ENCODE measurements around the gene MESP2. TPM values are rescaled to one million over a fixed set of nuclear protein-coding genes. Genes with fewer than 3 reads are reported as not detected.

Gene MESP2, protein sequence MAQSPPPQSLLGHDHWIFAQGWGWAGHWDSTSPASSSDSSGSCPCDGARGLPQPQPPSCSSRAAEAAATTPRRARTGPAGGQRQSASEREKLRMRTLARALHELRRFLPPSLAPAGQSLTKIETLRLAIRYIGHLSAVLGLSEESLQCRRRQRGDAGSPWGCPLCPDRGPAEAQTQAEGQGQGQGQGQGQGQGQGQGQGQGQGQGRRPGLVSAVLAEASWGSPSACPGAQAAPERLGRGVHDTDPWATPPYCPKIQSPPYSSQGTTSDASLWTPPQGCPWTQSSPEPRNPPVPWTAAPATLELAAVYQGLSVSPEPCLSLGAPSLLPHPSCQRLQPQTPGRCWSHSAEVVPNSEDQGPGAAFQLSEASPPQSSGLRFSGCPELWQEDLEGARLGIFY
- 0.21 and 0.31 TPM in 2 replicates for polyA plus RNA-seq (2012; rRNA removed)
- polyA plus RNA-seq (2012; cell fraction: cytosol; rRNA removed), result 0.14 and 0.43 TPM in 2 replicates
- polyA plus RNA-seq (2012; cell fraction: nucleus; rRNA removed), result 0.19 and 0.32 TPM in 2 replicates

DNA sequence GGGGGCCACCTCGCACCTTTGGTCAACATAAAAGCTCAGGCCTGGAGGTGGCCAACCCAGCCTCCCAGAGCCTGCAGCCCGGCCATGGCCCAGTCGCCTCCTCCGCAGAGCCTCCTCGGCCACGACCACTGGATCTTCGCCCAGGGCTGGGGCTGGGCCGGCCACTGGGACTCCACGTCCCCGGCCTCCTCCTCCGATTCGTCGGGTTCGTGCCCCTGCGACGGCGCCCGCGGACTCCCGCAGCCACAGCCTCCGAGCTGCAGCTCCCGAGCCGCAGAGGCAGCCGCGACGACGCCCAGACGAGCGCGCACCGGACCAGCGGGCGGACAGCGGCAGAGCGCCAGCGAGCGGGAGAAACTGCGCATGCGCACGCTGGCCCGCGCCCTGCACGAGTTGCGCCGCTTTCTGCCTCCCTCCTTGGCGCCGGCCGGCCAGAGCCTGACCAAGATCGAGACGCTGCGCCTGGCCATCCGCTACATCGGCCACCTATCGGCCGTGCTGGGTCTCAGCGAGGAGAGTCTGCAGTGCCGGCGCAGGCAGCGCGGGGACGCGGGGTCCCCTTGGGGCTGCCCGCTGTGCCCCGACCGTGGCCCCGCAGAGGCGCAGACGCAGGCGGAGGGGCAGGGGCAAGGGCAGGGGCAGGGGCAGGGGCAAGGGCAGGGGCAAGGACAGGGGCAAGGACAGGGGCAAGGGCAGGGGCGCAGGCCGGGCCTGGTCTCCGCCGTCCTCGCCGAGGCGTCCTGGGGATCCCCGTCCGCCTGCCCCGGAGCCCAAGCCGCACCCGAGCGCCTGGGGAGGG, at the start of gene MESP2:
Gene MESP2 (plus strand): TSS at position 59 of the 799 bp plus-strand sequence. CDS start 26 bp downstream, at position 85.
- Histone ChIP-seq H3K9ac (no peak within 1 kb of the TSS), H4K20me1 (ENCODE audit: insufficient read depth) (no peaks in the 10 kb centered on the region), H3F3A (replicated peaks; ENCODE audit: insufficient read depth) (peaks cover 4% of the 10 kb centered on the region), H3K27ac (ENCODE audit: low read depth in 2 of 2, low read length in 1 of 2) (no peak within 1 kb of the TSS), H3K27me3 (ENCODE audit: insufficient read depth) (no peaks in the 10 kb centered on the region), H2AFZ (ENCODE audit: low read depth) (peak within 1 kb of the TSS; percentile 90), H3K36me3 (replicated peaks in 1 of 2; ENCODE audit: control insufficient read depth in 1 of 2, insufficient read depth in 2 of 2, low read length in 1 of 2) (no peaks in the 10 kb centered on the region), H3K9me2 (no peaks in the 10 kb centered on the region), H3K9me3 (no peaks in the 10 kb centered on the region), H3K4me1 (ENCODE audit: control insufficient read depth in 1 of 2, insufficient read depth in 2 of 2, low read depth in 1 of 2, low read length in 1 of 2) (peaks cover 0 to 6% of the 10 kb centered on the region in 2 experiments; a peak in 1 of 4 replicates), H3K4me2 (peak within 1 kb of the TSS; percentile 70; the same call in 1 of the 2 replicates), H3K79me2 (ENCODE audit: insufficient read depth) (no peaks in the 10 kb centered on the region), H3K4me3 (ENCODE audit: low read depth in 2 of 2, low read length in 1 of 2) (peak within 1 kb of the TSS; percentile 32 to 37; a peak in 3 of 4 replicates)
- WGBS (ENCODE audit: low lambda C conversion rate), result 66% methylated on average over 14 of the region's 82 CpGs
- POLR2A ChIA-PET, result no interaction called here
- DNase-seq, result peak; percentile 94
- TF ChIP-seq, protein P1, sequence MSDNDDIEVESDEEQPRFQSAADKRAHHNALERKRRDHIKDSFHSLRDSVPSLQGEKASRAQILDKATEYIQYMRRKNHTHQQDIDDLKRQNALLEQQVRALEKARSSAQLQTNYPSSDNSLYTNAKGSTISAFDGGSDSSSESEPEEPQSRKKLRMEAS (IDR thresholded peaks at IDR 0.05; ENCODE audit: low read depth), result peak; percentile 87
- TF ChIP-seq, protein P2, sequence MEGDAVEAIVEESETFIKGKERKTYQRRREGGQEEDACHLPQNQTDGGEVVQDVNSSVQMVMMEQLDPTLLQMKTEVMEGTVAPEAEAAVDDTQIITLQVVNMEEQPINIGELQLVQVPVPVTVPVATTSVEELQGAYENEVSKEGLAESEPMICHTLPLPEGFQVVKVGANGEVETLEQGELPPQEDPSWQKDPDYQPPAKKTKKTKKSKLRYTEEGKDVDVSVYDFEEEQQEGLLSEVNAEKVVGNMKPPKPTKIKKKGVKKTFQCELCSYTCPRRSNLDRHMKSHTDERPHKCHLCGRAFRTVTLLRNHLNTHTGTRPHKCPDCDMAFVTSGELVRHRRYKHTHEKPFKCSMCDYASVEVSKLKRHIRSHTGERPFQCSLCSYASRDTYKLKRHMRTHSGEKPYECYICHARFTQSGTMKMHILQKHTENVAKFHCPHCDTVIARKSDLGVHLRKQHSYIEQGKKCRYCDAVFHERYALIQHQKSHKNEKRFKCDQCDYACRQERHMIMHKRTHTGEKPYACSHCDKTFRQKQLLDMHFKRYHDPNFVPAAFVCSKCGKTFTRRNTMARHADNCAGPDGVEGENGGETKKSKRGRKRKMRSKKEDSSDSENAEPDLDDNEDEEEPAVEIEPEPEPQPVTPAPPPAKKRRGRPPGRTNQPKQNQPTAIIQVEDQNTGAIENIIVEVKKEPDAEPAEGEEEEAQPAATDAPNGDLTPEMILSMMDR (IDR thresholded peaks at IDR 0.05), result peak; percentile 31
- TF ChIP-seq FOSL2 (IDR thresholded peaks at IDR 0.05; ENCODE audit: borderline replicate concordance, low read depth) (no peak), NRF1 (IDR thresholded peaks at IDR 0.05; ENCODE audit: low read depth, low read length) (peak; percentile 74), ELF1 (IDR thresholded peaks at IDR 0.05) (no peak), NFIC (IDR thresholded peaks at IDR 0.05; ENCODE audit: borderline replicate concordance) (no peak), CHD2 (IDR thresholded peaks at IDR 0.05; ENCODE audit: low read length, partially characterized antibody) (no peak), YY1 (IDR thresholded peaks at IDR 0.05; ENCODE audit: low read depth) (no peak), FOXM1 (IDR thresholded peaks at IDR 0.05; ENCODE audit: low read depth) (no peak)
- TF ChIP-seq, protein P3, sequence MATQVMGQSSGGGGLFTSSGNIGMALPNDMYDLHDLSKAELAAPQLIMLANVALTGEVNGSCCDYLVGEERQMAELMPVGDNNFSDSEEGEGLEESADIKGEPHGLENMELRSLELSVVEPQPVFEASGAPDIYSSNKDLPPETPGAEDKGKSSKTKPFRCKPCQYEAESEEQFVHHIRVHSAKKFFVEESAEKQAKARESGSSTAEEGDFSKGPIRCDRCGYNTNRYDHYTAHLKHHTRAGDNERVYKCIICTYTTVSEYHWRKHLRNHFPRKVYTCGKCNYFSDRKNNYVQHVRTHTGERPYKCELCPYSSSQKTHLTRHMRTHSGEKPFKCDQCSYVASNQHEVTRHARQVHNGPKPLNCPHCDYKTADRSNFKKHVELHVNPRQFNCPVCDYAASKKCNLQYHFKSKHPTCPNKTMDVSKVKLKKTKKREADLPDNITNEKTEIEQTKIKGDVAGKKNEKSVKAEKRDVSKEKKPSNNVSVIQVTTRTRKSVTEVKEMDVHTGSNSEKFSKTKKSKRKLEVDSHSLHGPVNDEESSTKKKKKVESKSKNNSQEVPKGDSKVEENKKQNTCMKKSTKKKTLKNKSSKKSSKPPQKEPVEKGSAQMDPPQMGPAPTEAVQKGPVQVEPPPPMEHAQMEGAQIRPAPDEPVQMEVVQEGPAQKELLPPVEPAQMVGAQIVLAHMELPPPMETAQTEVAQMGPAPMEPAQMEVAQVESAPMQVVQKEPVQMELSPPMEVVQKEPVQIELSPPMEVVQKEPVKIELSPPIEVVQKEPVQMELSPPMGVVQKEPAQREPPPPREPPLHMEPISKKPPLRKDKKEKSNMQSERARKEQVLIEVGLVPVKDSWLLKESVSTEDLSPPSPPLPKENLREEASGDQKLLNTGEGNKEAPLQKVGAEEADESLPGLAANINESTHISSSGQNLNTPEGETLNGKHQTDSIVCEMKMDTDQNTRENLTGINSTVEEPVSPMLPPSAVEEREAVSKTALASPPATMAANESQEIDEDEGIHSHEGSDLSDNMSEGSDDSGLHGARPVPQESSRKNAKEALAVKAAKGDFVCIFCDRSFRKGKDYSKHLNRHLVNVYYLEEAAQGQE (IDR thresholded peaks at IDR 0.05; ENCODE audit: low read depth, low read length), result peak; percentile 72
- CTCF ChIA-PET, result interaction anchor here (0.6 to 7.6 kb wide), 6 partner anchors 8 to 179 kb away, joined by 3 to 61 read pairs (median 4); no protein-coding TSS in a partner anchor

All from SK-N-SH (cell line).